A549 (cell line): ENCODE measurements around the gene GPX2. TPM values are rescaled to one million over a fixed set of nuclear protein-coding genes. Genes with fewer than 3 reads are reported as not detected.

Source experiments
- ATAC-seq, 2 experiments: fragments of 200-7000 bp in 1 of 2; fragments of >200 bp in 1 of 2; cut with Nextera tagmentation in 1 of 2; cut with Tn5 transposase in 1 of 2; 3 replicates each; pipeline versions ENCODE4 v1.8.0 to v1.9.1; 2018 to 2020; ENCODE audit warnings: mild to moderate bottlenecking in 1 of 2, moderate library complexity in 1 of 2
- CTCF ChIA-PET: fragments of 300-600 bp; sonication (Branson Sonifier 250); formaldehyde crosslinking; extraction: SDS; loops from one replicate; lab custom pipeline; 2021; ENCODE audit warnings: antibody characterized with exemption, inconsistent platforms; lab: Yijun Ruan, JAX
- POLR2A ChIA-PET: fragments of 350-600 bp; formaldehyde crosslinking; extraction: SDS; loops from one replicate; lab custom pipeline; 2021; ENCODE audit warnings: antibody characterized with exemption, inconsistent platforms; lab: Yijun Ruan, JAX
- DNase-seq, 2 experiments: peaks; one replicate each; pipeline versions ENCODE4 v3.0.0 to v3.0.0-alpha.2; 2011 to 2016; ENCODE audit warnings: low read depth in 1 of 2, low spot score in 1 of 2
- FAIRE-seq: peaks from 2 replicates; lab custom pipeline; 2011; peaks lifted over from hg19 to GRCh38; lab: Jason Lieb, UNC
- H3K27ac ChIP-seq, 2 experiments: fragments of >200 bp; sonication (Bioruptor Twin); formaldehyde crosslinking; 3 replicates each; pipeline ENCODE4 v1.5.1; 2016 to 2017
- H3K4me1 ChIP-seq: fragments of >200 bp; sonication (Bioruptor Twin); formaldehyde crosslinking; 3 replicates; pipeline ENCODE4 v1.6.1; 2016
- H3K4me2 ChIP-seq: fragments of >200 bp; sonication (Bioruptor Twin); formaldehyde crosslinking; 3 replicates; pipeline ENCODE4 v1.6.1; 2016
- H3K4me3 ChIP-seq: fragments of >200 bp; sonication (Bioruptor Twin); formaldehyde crosslinking; 3 replicates; pipeline ENCODE4 v1.5.1; 2016
- H3K9me3 ChIP-seq: fragments of >200 bp; sonication (Bioruptor Twin); formaldehyde crosslinking; 3 replicates; pipeline ENCODE4 v1.6.1; 2016
- ATOH8 ChIP-seq: fragments of 250-450 bp; sonication (Bioruptor Pico); IDR thresholded peaks from 2 replicates; pipeline ENCODE4 v1.5.0; 2020; ENCODE audit warnings: low read depth, mild to moderate bottlenecking, moderate library complexity
- BCL3 ChIP-seq: fragments of >200 bp; sonication (Bioruptor Twin); formaldehyde crosslinking; IDR thresholded peaks from 3 replicates; pipeline ENCODE4 v1.6.1; 2016
- BHLHE40 ChIP-seq: IDR thresholded peaks from 2 replicates; pipeline ENCODE4 v1.6.1; 2012; ENCODE audit warnings: low read depth, low read length, inconsistent platforms
- CHD4 ChIP-seq: fragments of 200-600 bp; sonication (generic); IDR thresholded peaks from 2 replicates; pipeline ENCODE4 v1.6.1; 2016; ENCODE audit warnings: antibody characterized with exemption, mild to moderate bottlenecking, borderline replicate concordance
- CTCF ChIP-seq: fragments of >200 bp; sonication (Bioruptor Twin); formaldehyde crosslinking; IDR thresholded peaks from 3 replicates; pipeline ENCODE4 v1.5.1; 2016
- EHMT2 ChIP-seq: fragments of 200-600 bp; sonication (generic); IDR thresholded peaks from 2 replicates; pipeline ENCODE4 v1.6.1; 2016; ENCODE audit warnings: antibody characterized with exemption, low read depth, mild to moderate bottlenecking, moderate library complexity
- ELK1 ChIP-seq: fragments of 150-350 bp; IDR thresholded peaks from 2 replicates; pipeline ENCODE4 v1.6.1; 2014; ENCODE audit warnings: low read depth, mild to moderate bottlenecking, low read length
- EP300 ChIP-seq, 2 experiments: fragments of >200 bp; sonication (Bioruptor Twin); formaldehyde crosslinking; IDR thresholded peaks; 2 replicates in 1 of 2; 3 replicates in 1 of 2; pipeline ENCODE4 v1.6.1; 2016 to 2017
- ESRRA ChIP-seq: fragments of 150-350 bp; IDR thresholded peaks from 2 replicates; pipeline ENCODE4 v1.6.1; 2014; ENCODE audit warnings: mild to moderate bottlenecking, low read length, borderline replicate concordance
- FOSB ChIP-seq: fragments of 250-450 bp; sonication (Bioruptor Pico); IDR thresholded peaks from 2 replicates; pipeline ENCODE4 v1.5.0; 2020; ENCODE audit warnings: mild to moderate bottlenecking, moderate library complexity
- FOSL2 ChIP-seq, 2 experiments: fragments of 450-650 bp in 1 of 2; fragments of >200 bp in 1 of 2; sonication (Bioruptor Twin) in 1 of 2; formaldehyde crosslinking; IDR thresholded peaks; 2 replicates each; pipeline versions ENCODE4 v1.5.0 to v1.6.1; 2016 to 2020; ENCODE audit warnings: mild to moderate bottlenecking in 1 of 2, moderate library complexity in 1 of 2
- FOXS1 ChIP-seq: fragments of 250-450 bp; sonication (Bioruptor Pico); IDR thresholded peaks from 2 replicates; pipeline ENCODE4 v1.5.0; 2020; ENCODE audit warnings: mild to moderate bottlenecking, moderate library complexity
- HES2 ChIP-seq: fragments of >200 bp; sonication (Bioruptor Twin); formaldehyde crosslinking; IDR thresholded peaks from 2 replicates; pipeline ENCODE4 v1.6.1; 2016
- HMGXB4 ChIP-seq: fragments of 250-450 bp; sonication (Bioruptor Pico); IDR thresholded peaks from 2 replicates; pipeline ENCODE4 v1.5.0; 2021; ENCODE audit warnings: mild to moderate bottlenecking, moderate library complexity, borderline replicate concordance
- HOXB13 ChIP-seq: fragments of 250-450 bp; sonication (Bioruptor Pico); IDR thresholded peaks from 2 replicates; pipeline ENCODE4 v1.5.0; 2020; ENCODE audit warnings: low read depth, mild to moderate bottlenecking, moderate library complexity
- JUN ChIP-seq, 2 experiments: fragments of >200 bp; sonication (Bioruptor Twin); formaldehyde crosslinking; IDR thresholded peaks; 2 replicates in 1 of 2; 3 replicates in 1 of 2; pipeline ENCODE4 v1.6.1; 2016 to 2017
- NR3C1 ChIP-seq: fragments of >200 bp; sonication (Bioruptor Twin); formaldehyde crosslinking; IDR thresholded peaks from 3 replicates; pipeline ENCODE4 v1.6.1; 2017
- PHF8 ChIP-seq: fragments of 200-600 bp; sonication (generic); IDR thresholded peaks from 2 replicates; pipeline ENCODE4 v1.6.1; 2016; ENCODE audit warnings: low read depth, mild to moderate bottlenecking, antibody characterized with exemption, moderate library complexity, borderline replicate concordance
- POLR2A ChIP-seq: IDR thresholded peaks from 2 replicates; pipeline ENCODE4 v1.6.1; 2012; ENCODE audit warnings: mild to moderate bottlenecking, low read length
- POLR2AphosphoS2 ChIP-seq: conservative IDR thresholded peaks from 2 replicates; pipeline ENCODE4 v1.6.1; 2012; ENCODE audit warnings: low read length, improper control_type of control experiment, inconsistent platforms
- RAD21 ChIP-seq, 2 experiments: fragments of >200 bp in 1 of 2; sonication (Bioruptor Twin) in 1 of 2; formaldehyde crosslinking in 1 of 2; IDR thresholded peaks in 1 of 2; conservative IDR thresholded peaks in 1 of 2; 2 replicates in 1 of 2; 3 replicates in 1 of 2; pipeline ENCODE4 v1.6.1; 2012 to 2018; ENCODE audit warnings: inconsistent platforms in 1 of 2
- RARB ChIP-seq: fragments of 250-450 bp; sonication (Bioruptor Pico); IDR thresholded peaks from 2 replicates; pipeline ENCODE4 v1.8.0; 2021; ENCODE audit warnings: mild to moderate bottlenecking, moderate library complexity
- SREBF2 ChIP-seq: fragments of 450-650 bp; IDR thresholded peaks from 2 replicates; pipeline ENCODE4 v1.6.1; 2014; ENCODE audit warnings: mild to moderate bottlenecking, moderate library complexity
- TP53 ChIP-seq: fragments of 250-450 bp; sonication (Bioruptor Pico); IDR thresholded peaks from 2 replicates; pipeline ENCODE4 v1.5.0; 2021; ENCODE audit warnings: mild to moderate bottlenecking, moderate library complexity
- ZNF302 ChIP-seq: fragments of 250-450 bp; sonication (Bioruptor Pico); IDR thresholded peaks from 2 replicates; pipeline ENCODE4 v1.9.0; 2021; ENCODE audit warnings: inconsistent platforms, mild to moderate bottlenecking, moderate library complexity
- WGBS: methylation state at CpG from one replicate; pipeline ENCODE4 v1.1.6; 2017; ENCODE audit errors: missing lambda C conversion rate; 5-methylcytosine and 5-hydroxymethylcytosine counted together
- polyA plus RNA-seq, 4 experiments: library from polyadenylated mRNA; depleted of rRNA in 3 of 4; stranded (reverse); fragments of >200 nt; fragmentation: RNase III in 1 of 4; extraction: RNeasy Plus Mini Kit Qiagen cat#74134 plus additional on column Dnase treatment in 1 of 4; gene quantifications; 2 replicates in 3 of 4; 3 replicates in 1 of 4; pipeline ENCODE4 v1.2.3, GENCODE V29; 2011 to 2017

GPX2 gene
- polyA plus RNA-seq, 2 of the 4 experiments (the other 2 are of a cell fraction) = 382 to 876 TPM

- no peak for DNase-seq
- Histone ChIP-seq H3K4me3 (no peak overlapping the region), H3K4me1 (peaks cover 25% of the 10 kb centered on the region), H3K27ac (no peak overlapping the region), H3K9me3 (no peaks in the 10 kb centered on the region), H3K4me2 (no peak overlapping the region)
- POLR2A ChIA-PET = interaction anchor here (0.9 kb wide), 1 partner anchor 12 kb away, joined by 5 read pairs; no protein-coding TSS in a partner anchor
- FAIRE-seq = no peak
- WGBS = 91% methylated on average over 8 of the region's 8 CpGs
- ATAC-seq = no peak
- CTCF ChIA-PET = interaction anchor here (0.7 to 3.4 kb wide), 6 partner anchors 8 to 145 kb away, joined by 4 to 14 read pairs (median 5); partner anchors contain the start of gene FNTB
- no peak for TF ChIP-seq FOXS1 (CRISPR knock-in tag)
- TF ChIP-seq POLR2AphosphoS2 = no peak
- no peak for TF ChIP-seq PHF8
- TF ChIP-seq HES2 = no peak
- no peak for TF ChIP-seq CTCF
- no peak for TF ChIP-seq ELK1
- TF ChIP-seq FOSB (CRISPR knock-in tag) = no peak
- no peak for TF ChIP-seq TP53 (CRISPR knock-in tag)
- TF ChIP-seq HOXB13 (CRISPR knock-in tag) = no peak
- no peak for TF ChIP-seq JUN (IDR thresholded peaks at IDR 0.05)
- no peak for TF ChIP-seq ATOH8 (CRISPR knock-in tag)
- TF ChIP-seq SREBF2 = no peak
- no peak for TF ChIP-seq RAD21 (conservative IDR thresholded peaks at IDR 0.05 in 1 of 2, IDR thresholded peaks at IDR 0.05 in 1 of 2)
- TF ChIP-seq ESRRA = no peak
- TF ChIP-seq RARB (CRISPR knock-in tag) = no peak
- TF ChIP-seq CHD4 = no peak
- TF ChIP-seq EHMT2 = no peak
Measured at GRCh38 chr14:64974563-64974962, 32.0 kb upstream of the GPX2 start.

- POLR2A ChIA-PET = no interaction called here
- CTCF ChIA-PET = interaction anchor here (1.4 to 3.4 kb wide), 3 partner anchors 9 to 14 kb away, joined by 5 to 14 read pairs (median 5); partner anchors contain the start of gene FNTB
- no peak overlapping the region for H3K27ac ChIP-seq
- H3K4me3 ChIP-seq = no peak overlapping the region
- H3K9me3 ChIP-seq = no peaks in the 10 kb centered on the region
- peaks cover 22% of the 10 kb centered on the region; the same call in 2 of the 3 replicates for H3K4me1 ChIP-seq
- no peak overlapping the region for H3K4me2 ChIP-seq
- no peak for TF ChIP-seq ATOH8 (CRISPR knock-in tag)
- no peak for TF ChIP-seq HMGXB4 (CRISPR knock-in tag)
- TF ChIP-seq EP300 (IDR thresholded peaks at IDR 0.05) = no peak
- TF ChIP-seq POLR2A = no peak
- no peak for TF ChIP-seq FOSL2 (IDR thresholded peaks at IDR 0.05)
- no peak for TF ChIP-seq FOSL2 (CRISPR knock-in tag; IDR thresholded peaks at IDR 0.05)
- TF ChIP-seq ZNF302 (CRISPR knock-in tag) = no peak
- TF ChIP-seq NR3C1 = no peak
- TF ChIP-seq BCL3 = no peak
- no peak for TF ChIP-seq RARB (CRISPR knock-in tag)
- no peak for TF ChIP-seq BHLHE40
- FAIRE-seq = no peak
- 94% methylated on average over 9 of the region's 9 CpGs for WGBS
- DNase-seq = no peak
- ATAC-seq = no peak
Measured at GRCh38 chr14:64973826-64974225, 31.3 kb upstream of the GPX2 start.
